BLaER1 treated with 17β-estradiol and CSF1 and Interleukin-3, amounts not matched to agents 10 nM and 100 nM (cell line): ENCODE measurements around the gene GALNT5.
A peak's percentile ranks its signal among the peaks of the same experiment; 100 is the strongest.

Experiments used
- H3K27ac ChIP-seq, 11 experiments: shearing (Covaris generic); formaldehyde crosslinking; 2 replicates each; pipeline ENCODE4 v1.8.1; 2022
- H3K27me3 ChIP-seq, 11 experiments: shearing (Covaris generic); formaldehyde crosslinking; 2 replicates each; pipeline ENCODE4 v1.8.1; 2022
- H3K36me3 ChIP-seq, 11 experiments: shearing (Covaris generic); formaldehyde crosslinking; 2 replicates each; pipeline ENCODE4 v1.8.1; 2022
- H3K4me1 ChIP-seq, 10 experiments: shearing (Covaris generic); formaldehyde crosslinking; 2 replicates each; pipeline ENCODE4 v1.8.1; 2022
- H3K4me2 ChIP-seq, 11 experiments: shearing (Covaris generic); formaldehyde crosslinking; 2 replicates each; pipeline ENCODE4 v1.8.1; 2022
- H3K4me3 ChIP-seq, 10 experiments: shearing (Covaris generic); formaldehyde crosslinking; 2 replicates each; pipeline ENCODE4 v1.8.1; 2022
- H3K9ac ChIP-seq, 11 experiments: shearing (Covaris generic); formaldehyde crosslinking; 2 replicates each; pipeline ENCODE4 v1.8.1; 2022
- H3K9me3 ChIP-seq, 11 experiments: shearing (Covaris generic); formaldehyde crosslinking; replicated peaks in 1 of 11; 2 replicates each; pipeline ENCODE4 v1.8.1; 2022
- H4K20me1 ChIP-seq, 11 experiments: shearing (Covaris generic); formaldehyde crosslinking; 2 replicates each; pipeline ENCODE4 v1.8.1; 2022
- Cebpa-rat ChIP-seq, 11 experiments: shearing (Covaris generic); IDR thresholded peaks; 2 replicates each; pipeline ENCODE4 v1.8.1; 2022

Gene GALNT5

GRCh38 chr2:157303612-157304011 is 46.1 kb downstream of the GALNT5 start:
- no peak for TF ChIP-seq Cebpa-rat (IDR thresholded peaks at IDR 0.05)
- H3K36me3 ChIP-seq = no peaks in the 10 kb centered on the region
- H3K4me1 ChIP-seq = peaks cover 0 to 12% (median 0%) of the 10 kb centered on the region in 10 experiments; a peak in 4 of 20 replicates
- H3K9ac ChIP-seq = no peak overlapping the region
- H3K27ac ChIP-seq = no peak overlapping the region
- H3K4me3 ChIP-seq = no peak overlapping the region
- no peaks in the 10 kb centered on the region for H4K20me1 ChIP-seq
- no peaks in the 10 kb centered on the region for H3K9me3 ChIP-seq
- no peaks in the 10 kb centered on the region for H3K27me3 ChIP-seq
- no peak overlapping the region for H3K4me2 ChIP-seq

- Histone ChIP-seq H3K36me3 (no peaks in the 10 kb centered on the region), H3K27ac (no peak overlapping the region), H3K4me2 (no peak overlapping the region), H3K27me3 (no peaks in the 10 kb centered on the region), H3K9ac (no peak overlapping the region), H3K4me1 (peaks cover 0 to 12% (median 0%) of the 10 kb centered on the region in 10 experiments; a peak in 4 of 20 replicates), H3K9me3 (no peaks in the 10 kb centered on the region), H4K20me1 (no peaks in the 10 kb centered on the region), H3K4me3 (no peak overlapping the region)
- no peak for TF ChIP-seq Cebpa-rat (IDR thresholded peaks at IDR 0.05)
Observed at GRCh38 chr2:157304811-157305722, 47.6 kb downstream of the GALNT5 start.

- Histone ChIP-seq H3K27ac (no peak overlapping the region), H3K4me1 (peaks cover 0 to 12% (median 0%) of the 10 kb centered on the region in 10 experiments; a peak in 4 of 20 replicates), H3K4me2 (no peak overlapping the region), H3K36me3 (no peaks in the 10 kb centered on the region), H3K4me3 (no peak overlapping the region), H3K27me3 (no peaks in the 10 kb centered on the region), H3K9me3 (no peaks in the 10 kb centered on the region), H4K20me1 (no peaks in the 10 kb centered on the region), H3K9ac (no peak overlapping the region)
- TF ChIP-seq Cebpa-rat (IDR thresholded peaks at IDR 0.05) = no peak
Observed at GRCh38 chr2:157305723-157306110, 48.2 kb downstream of the GALNT5 start.

DNA sequence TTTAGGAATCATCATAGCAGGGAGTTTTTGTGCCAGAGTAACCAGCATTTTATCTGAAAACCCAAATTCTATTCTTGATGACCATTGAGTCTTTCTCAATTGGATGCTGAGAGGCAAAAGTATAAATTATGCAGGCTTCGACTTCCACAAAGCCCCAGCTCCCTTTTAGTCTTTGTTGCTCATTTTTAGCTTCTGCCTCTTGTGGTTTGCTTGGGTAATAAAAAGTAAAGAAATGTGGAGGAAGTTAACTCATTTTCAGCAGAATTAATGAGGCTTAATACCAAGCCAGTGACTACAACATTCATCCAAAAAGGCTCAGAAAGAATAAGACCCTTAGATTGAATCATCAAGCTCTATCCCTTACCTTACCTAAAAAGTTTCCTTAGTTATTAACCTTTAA is 49.5 kb downstream of the GALNT5 start:
- Histone ChIP-seq H4K20me1 (no peaks in the 10 kb centered on the region), H3K9ac (no peak overlapping the region), H3K27ac (no peak overlapping the region), H3K4me3 (no peak overlapping the region), H3K36me3 (no peaks in the 10 kb centered on the region), H3K9me3 (no peaks in the 10 kb centered on the region), H3K4me1 (peaks cover 0 to 10% (median 0%) of the 10 kb centered on the region in 10 experiments; a peak in 4 of 20 replicates), H3K27me3 (no peaks in the 10 kb centered on the region), H3K4me2 (peak overlapping the region in 2 of 11 experiments; percentile 4 to 11; a peak in 1 of 22 replicates)
- no peak for TF ChIP-seq Cebpa-rat (IDR thresholded peaks at IDR 0.05)

DNA sequence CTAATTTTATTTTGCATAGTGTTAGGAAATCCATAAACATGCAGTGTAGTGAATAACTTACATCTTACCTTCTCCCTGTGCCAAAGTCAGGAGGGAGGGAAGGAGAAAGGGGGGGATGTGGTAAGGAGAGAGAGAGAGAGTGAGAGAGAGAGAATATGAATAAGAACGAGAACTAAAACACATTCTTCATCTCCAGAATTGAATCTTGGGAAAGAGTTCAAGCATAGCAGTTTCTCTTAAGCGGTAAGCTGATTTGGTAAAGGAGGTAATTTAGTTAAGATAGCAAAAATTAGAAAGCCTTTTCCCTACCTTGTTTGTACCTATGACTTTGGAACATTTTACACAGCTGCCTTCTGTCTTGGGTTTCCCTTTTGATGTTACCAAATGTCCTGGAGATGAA is 52.4 kb downstream of the GALNT5 start:
- H3K4me3 ChIP-seq = no peak overlapping the region
- H3K27ac ChIP-seq = no peak overlapping the region
- no peak for TF ChIP-seq Cebpa-rat (IDR thresholded peaks at IDR 0.05)
- no peak overlapping the region for H3K9ac ChIP-seq
- no peak overlapping the region for H3K4me2 ChIP-seq
- H3K27me3 ChIP-seq = no peaks in the 10 kb centered on the region
- no peaks in the 10 kb centered on the region for H3K36me3 ChIP-seq
- peaks cover 0 to 10% (median 0%) of the 10 kb centered on the region in 10 experiments; a peak in 4 of 20 replicates for H3K4me1 ChIP-seq
- H4K20me1 ChIP-seq = no peaks in the 10 kb centered on the region
- H3K9me3 ChIP-seq = no peaks in the 10 kb centered on the region

DNA sequence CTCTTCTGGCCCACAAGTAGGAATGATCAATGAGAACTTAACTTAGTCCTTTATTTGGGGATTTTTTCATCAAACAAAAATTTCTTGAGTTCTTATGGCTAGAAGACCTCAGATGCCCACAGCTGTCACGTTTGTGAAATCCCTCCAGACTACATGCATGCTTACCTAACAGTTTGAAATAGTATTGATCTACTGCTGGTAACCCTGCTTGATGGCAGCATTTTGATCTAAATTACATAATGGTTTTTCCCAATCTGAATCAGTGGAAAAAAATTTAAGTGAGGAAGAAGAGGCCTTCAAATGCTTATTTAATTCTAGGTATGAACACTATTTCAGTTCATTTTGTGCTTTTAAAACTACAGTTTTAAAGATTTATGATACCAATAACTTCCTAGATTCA is 54.2 kb downstream of the GALNT5 start:
- Histone ChIP-seq H3K36me3 (no peaks in the 10 kb centered on the region), H3K27me3 (no peaks in the 10 kb centered on the region), H3K9ac (no peak overlapping the region), H4K20me1 (no peaks in the 10 kb centered on the region), H3K4me1 (peaks cover 0 to 7% (median 0%) of the 10 kb centered on the region in 10 experiments; a peak in 4 of 20 replicates), H3K4me3 (no peak overlapping the region), H3K27ac (no peak overlapping the region), H3K4me2 (no peak overlapping the region), H3K9me3 (no peaks in the 10 kb centered on the region)
- no peak for TF ChIP-seq Cebpa-rat (IDR thresholded peaks at IDR 0.05)

- Histone ChIP-seq H4K20me1 (no peaks in the 10 kb centered on the region), H3K27me3 (no peaks in the 10 kb centered on the region), H3K9me3 (no peaks in the 10 kb centered on the region), H3K4me3 (no peak overlapping the region), H3K27ac (no peak overlapping the region), H3K4me2 (no peak overlapping the region), H3K9ac (no peak overlapping the region), H3K4me1 (no peaks in the 10 kb centered on the region), H3K36me3 (no peaks in the 10 kb centered on the region)
- no peak for TF ChIP-seq Cebpa-rat (IDR thresholded peaks at IDR 0.05)
Observed at GRCh38 chr2:157312866-157313486, 55.5 kb downstream of the GALNT5 start.

GRCh38 chr2:157315901-157316300 is 58.4 kb downstream of the GALNT5 start:
- Histone ChIP-seq H3K4me1 (peaks cover 0 to 1% (median 0%) of the 10 kb centered on the region in 10 experiments; a peak in 3 of 20 replicates), H3K36me3 (peaks cover 0 to 12% (median 0%) of the 10 kb centered on the region in 11 experiments; a peak in 1 of 22 replicates), H3K9me3 (no peaks in the 10 kb centered on the region), H3K4me3 (no peak overlapping the region), H4K20me1 (no peaks in the 10 kb centered on the region), H3K4me2 (no peak overlapping the region), H3K27me3 (no peaks in the 10 kb centered on the region), H3K9ac (no peak overlapping the region), H3K27ac (no peak overlapping the region)
- TF ChIP-seq Cebpa-rat (IDR thresholded peaks at IDR 0.05) = no peak

- Histone ChIP-seq H3K36me3 (peaks cover 0 to 21% (median 0%) of the 10 kb centered on the region in 11 experiments; a peak in 2 of 22 replicates), H3K9me3 (no peaks in the 10 kb centered on the region), H3K4me3 (no peak overlapping the region), H3K9ac (no peak overlapping the region), H3K4me1 (peaks cover 0 to 16% (median 9%) of the 10 kb centered on the region in 10 experiments; a peak in 10 of 20 replicates), H3K4me2 (no peak overlapping the region), H3K27me3 (no peaks in the 10 kb centered on the region), H4K20me1 (no peaks in the 10 kb centered on the region), H3K27ac (no peak overlapping the region)
- TF ChIP-seq Cebpa-rat (IDR thresholded peaks at IDR 0.05) = no peak
Observed at GRCh38 chr2:157318884-157319283, 61.4 kb downstream of the GALNT5 start.
